GM10266 (cell line): ENCODE measurements around the gene SETBP1.

ENCODE experiments used
- DNase-seq: peaks from one replicate; pipeline ENCODE4 v3.0.0; 2012; ENCODE audit errors: extremely low spot score
- TF ChIP-seq, protein P1 (sequence below): IDR thresholded peaks from 2 replicates; pipeline ENCODE4 v1.5.1; 2012; ENCODE audit warnings: mild to moderate bottlenecking, low read depth; ENCODE audit not compliant: control insufficient read depth, insufficient read depth; ENCODE audit errors: missing control alignments

SETBP1 gene

DNA sequence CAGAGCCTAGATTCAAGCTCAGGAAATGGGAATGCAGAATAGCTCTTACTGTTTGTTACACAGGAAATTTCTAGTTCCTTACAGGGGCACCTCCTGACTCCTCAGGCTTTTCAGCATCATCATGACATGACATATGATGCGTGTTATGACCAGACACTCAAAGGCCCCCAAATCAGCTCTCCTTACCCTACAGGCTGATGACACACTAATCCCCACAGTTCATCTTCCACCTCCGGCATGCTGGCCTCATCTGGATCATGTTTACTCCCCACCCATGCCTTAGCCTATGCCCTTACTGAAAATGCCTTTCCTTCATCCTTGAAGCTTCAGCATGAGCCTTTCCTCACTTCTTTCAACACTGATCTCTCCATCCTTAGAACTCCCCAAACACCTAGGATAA, 356.9 kb downstream of the SETBP1 start:
- TF ChIP-seq, protein P1, sequence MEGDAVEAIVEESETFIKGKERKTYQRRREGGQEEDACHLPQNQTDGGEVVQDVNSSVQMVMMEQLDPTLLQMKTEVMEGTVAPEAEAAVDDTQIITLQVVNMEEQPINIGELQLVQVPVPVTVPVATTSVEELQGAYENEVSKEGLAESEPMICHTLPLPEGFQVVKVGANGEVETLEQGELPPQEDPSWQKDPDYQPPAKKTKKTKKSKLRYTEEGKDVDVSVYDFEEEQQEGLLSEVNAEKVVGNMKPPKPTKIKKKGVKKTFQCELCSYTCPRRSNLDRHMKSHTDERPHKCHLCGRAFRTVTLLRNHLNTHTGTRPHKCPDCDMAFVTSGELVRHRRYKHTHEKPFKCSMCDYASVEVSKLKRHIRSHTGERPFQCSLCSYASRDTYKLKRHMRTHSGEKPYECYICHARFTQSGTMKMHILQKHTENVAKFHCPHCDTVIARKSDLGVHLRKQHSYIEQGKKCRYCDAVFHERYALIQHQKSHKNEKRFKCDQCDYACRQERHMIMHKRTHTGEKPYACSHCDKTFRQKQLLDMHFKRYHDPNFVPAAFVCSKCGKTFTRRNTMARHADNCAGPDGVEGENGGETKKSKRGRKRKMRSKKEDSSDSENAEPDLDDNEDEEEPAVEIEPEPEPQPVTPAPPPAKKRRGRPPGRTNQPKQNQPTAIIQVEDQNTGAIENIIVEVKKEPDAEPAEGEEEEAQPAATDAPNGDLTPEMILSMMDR = no peak

DNA sequence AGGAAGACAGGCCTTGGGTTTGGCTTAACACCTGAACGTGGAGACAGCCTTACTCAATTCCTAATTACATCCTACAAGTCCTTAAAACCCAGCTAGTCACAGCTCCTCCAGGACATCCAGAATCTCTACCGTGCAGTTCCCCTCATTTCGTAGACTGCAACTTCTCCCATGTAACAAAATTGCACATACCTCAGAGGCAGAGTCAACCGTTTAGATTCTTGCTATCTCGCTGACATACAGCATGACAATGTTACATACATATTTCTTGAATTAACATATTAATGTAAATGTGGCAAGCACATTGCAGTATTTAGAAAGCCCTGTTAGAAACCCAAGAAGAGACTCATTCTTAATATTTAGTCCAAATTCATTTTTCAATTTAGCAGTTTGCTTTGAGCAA, 358.7 kb downstream of the SETBP1 start:
- TF ChIP-seq, protein P1 = no peak
- no peak for DNase-seq

More for the DNA sequence above, 356.9 kb downstream of the SETBP1 start:
- no peak for DNase-seq

DNA sequence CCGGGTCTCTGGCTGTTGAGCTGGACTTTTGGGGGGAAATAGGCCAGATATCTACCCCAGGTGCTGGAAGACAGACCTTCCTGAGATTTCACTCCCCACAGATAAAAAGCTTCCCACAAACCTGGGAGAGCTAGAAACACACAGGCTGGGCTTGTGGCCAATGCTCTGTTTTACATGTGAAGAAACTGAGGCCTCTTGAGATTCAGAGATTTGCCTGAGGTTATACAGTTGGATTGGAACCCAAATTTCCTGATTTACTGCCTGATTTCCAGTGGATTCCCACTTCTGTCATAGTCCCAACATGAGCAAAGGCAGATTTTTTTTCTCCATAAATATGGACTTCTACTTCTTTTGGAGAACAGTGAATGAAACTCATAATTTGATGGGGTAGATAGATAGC, 360.2 kb downstream of the SETBP1 start:
- TF ChIP-seq, protein P1 = no peak
- DNase-seq = no peak

DNA sequence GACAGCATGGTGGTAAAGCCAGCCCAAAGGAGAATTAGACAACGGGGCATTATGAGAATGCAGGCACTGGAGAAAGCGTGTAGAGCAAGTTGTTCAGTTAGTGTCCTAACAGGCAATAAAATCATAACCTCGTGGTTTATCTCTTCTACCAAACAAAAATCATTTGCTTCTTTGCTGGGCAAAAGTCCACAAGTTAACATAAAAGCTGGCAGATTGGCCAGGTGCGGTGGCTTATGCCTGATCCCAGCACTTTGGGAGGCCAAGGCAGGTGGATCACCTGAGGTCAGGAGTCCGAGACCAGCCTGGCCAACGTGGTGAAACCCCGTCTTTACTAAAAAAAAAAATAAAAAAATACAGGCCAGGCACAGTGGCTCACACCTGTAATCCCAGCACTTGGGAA, 364.1 kb downstream of the SETBP1 start:
- TF ChIP-seq, protein P1 = no peak
- no peak for DNase-seq

DNA sequence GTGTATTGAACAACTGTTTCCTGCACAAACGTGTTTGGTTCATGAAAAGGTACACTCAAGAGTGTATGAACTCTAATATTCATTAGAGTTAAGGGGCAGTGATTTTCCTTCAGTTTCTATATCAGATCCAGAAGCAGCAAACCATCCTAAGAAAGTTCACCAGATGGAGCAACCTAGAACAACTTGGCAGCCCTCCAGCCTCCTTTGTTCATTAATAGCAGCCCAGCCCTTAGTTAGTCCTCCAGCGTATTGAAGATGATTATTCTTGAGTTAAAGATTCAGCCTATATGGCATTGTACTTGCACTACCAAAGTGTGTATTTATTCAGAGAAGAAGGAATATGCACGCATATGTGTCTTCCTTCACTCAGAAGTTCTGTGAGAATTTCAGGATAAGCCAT, 365.5 kb downstream of the SETBP1 start:
- TF ChIP-seq, protein P1 = no peak
- DNase-seq = no peak

DNA sequence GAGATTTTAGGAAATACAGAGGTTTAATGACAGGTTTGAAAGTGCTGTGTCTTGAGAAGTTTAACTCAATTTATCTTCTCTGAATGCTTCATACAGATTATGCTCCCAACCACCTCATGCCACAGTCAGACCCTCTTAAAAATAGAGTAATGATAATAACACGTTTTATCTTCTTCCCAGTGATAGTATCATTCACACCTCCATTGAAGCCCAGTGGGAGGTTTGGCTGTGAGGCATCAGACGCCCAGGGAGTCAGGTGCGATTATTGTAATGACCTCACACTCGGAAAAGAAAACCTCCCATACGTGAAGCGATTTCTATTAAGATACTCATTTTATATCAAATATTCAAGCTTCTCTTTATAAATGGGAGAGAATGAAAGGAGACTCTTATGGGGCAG, 366.3 kb downstream of the SETBP1 start:
- TF ChIP-seq, protein P1 = no peak
- no peak for DNase-seq

DNA sequence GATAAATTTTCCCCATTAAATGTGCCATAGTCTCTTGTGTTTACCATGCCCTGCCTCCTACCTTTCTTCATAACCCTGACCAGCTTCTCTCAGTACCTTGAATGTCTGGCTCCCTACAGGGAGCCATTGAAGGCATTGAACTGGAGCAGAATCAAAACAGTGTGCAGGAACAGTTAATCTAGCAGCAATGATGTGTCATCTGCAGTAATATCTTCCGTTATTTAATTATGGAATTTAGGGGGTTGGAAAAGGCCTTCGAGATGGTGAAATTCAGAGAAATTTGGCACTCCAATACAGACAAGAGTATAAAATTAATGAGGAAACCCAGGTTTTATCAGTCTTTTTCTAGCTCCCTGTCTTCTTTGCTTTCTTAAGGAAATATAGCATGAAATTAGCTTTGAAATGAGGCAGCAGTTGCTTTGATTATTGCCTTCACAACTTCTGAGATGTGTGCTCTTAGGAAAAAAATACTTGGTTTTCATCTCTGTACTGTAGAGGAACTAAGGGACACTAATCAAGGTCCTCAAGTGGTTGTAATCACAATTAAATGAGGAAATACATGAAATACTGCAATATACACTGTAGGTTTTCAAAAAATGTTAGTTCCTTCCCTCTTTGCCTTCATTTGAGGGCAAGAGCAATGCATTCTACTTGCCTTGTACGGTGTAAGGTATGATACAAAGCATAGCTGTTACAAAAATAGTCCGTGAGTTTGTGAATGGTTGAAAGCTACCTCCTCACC, 369.1 kb downstream of the SETBP1 start:
- no peak for DNase-seq
- TF ChIP-seq, protein P1 = no peak
